ENCODE results near the gene TOM1L2.
"Not testable (repeated sequence)": the region's sequence is repeated elsewhere in the genome, so short reads cannot be mapped to it uniquely, and the experiment has no call there.

Gene TOM1L2

GRCh38 chr17:17943281-17943984, 28.8 kb downstream of the TOM1L2 start:
- H3K4me3 ChIP-seq (replicated peaks in 1 of 2; ENCODE audit: low read depth in 2 of 2, low read length in 2 of 2) = no peak overlapping the region
- DNase-seq (ENCODE audit: low read depth in 2 of 2) = no peak
- no peak for TF ChIP-seq CTCF (IDR thresholded peaks at IDR 0.05; ENCODE audit: low read depth, low read length)

- peak; percentile 29 to 54 for DNase-seq (ENCODE audit: low read depth in 2 of 2)
- TF ChIP-seq CTCF (IDR thresholded peaks at IDR 0.05; ENCODE audit: low read depth, low read length) = no peak
- H3K4me3 ChIP-seq (replicated peaks in 1 of 2; ENCODE audit: low read depth in 2 of 2, low read length in 2 of 2) = no peak overlapping the region
Measured at GRCh38 chr17:17942846-17943245, 29.4 kb downstream of the TOM1L2 start.

- DNase-seq (ENCODE audit: low read depth in 2 of 2) = no peak
- TF ChIP-seq CTCF (IDR thresholded peaks at IDR 0.05; ENCODE audit: low read depth, low read length) = no peak
- no peak overlapping the region for H3K4me3 ChIP-seq (replicated peaks in 1 of 2; ENCODE audit: low read depth in 2 of 2, low read length in 2 of 2)
Measured at GRCh38 chr17:17941015-17941414, 31.2 kb downstream of the TOM1L2 start.

- TF ChIP-seq CTCF (IDR thresholded peaks at IDR 0.05; ENCODE audit: low read depth, low read length) = no peak
Measured at GRCh38 chr17:17940441-17940911, 31.7 kb downstream of the TOM1L2 start.

DNA sequence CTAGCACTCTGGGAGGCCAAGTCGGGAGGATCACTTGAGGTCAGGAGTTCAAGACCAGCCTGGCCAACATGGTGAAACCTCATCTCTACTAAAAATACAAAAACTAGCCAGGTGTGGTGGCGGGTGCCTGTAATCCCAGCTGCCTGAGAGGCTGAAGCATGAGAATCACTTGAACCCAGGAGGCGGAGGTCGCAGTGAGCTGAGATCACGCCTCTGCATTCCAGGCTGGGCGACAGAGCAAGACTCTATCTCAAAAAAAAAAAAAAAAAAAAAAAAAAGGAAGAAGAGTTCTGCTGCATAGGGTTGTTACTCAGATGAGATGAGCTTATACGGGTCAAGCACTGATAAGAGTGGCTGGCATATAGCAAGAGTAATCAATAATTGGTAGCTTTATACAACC, 32.3 kb downstream of the TOM1L2 start:
- H3K4me3 ChIP-seq (replicated peaks in 1 of 2; ENCODE audit: low read depth in 2 of 2, low read length in 2 of 2); DNase-seq (ENCODE audit: low read depth in 2 of 2): not testable (repeated sequence)

More at GRCh38 chr17:17940441-17940911, 31.7 kb downstream of the TOM1L2 start:
- DNase-seq (ENCODE audit: low read depth in 2 of 2) = peak; percentile 45 to 48
- no peak overlapping the region for H3K4me3 ChIP-seq (replicated peaks in 1 of 2; ENCODE audit: low read depth in 2 of 2, low read length in 2 of 2)

GRCh38 chr17:17938388-17939107, 33.7 kb downstream of the TOM1L2 start:
- no peak for DNase-seq (ENCODE audit: low read depth in 2 of 2)
- TF ChIP-seq CTCF (IDR thresholded peaks at IDR 0.05; ENCODE audit: low read depth, low read length) = no peak
- no peak overlapping the region for H3K4me3 ChIP-seq (replicated peaks in 1 of 2; ENCODE audit: low read depth in 2 of 2, low read length in 2 of 2)

- TF ChIP-seq CTCF (IDR thresholded peaks at IDR 0.05; ENCODE audit: low read depth, low read length) = no peak
- no peak for DNase-seq (ENCODE audit: low read depth in 2 of 2)
- H3K4me3 ChIP-seq (replicated peaks in 1 of 2; ENCODE audit: low read depth in 2 of 2, low read length in 2 of 2) = no peak overlapping the region
Measured at GRCh38 chr17:17937958-17938357, 34.2 kb downstream of the TOM1L2 start.

Measured in cardiac fibroblast (primary cell).